NCI-H146 treated with DMSO at 0.1 percent for 48 hours (cell line): ENCODE data around the gene RAB5B.

Experiments used
- DNase-seq: peaks from one replicate; lab custom pipeline; 2025; ENCODE audit not compliant: unreplicated experiment; lab: John Stamatoyannopoulos, UW

The RAB5B gene, protein sequence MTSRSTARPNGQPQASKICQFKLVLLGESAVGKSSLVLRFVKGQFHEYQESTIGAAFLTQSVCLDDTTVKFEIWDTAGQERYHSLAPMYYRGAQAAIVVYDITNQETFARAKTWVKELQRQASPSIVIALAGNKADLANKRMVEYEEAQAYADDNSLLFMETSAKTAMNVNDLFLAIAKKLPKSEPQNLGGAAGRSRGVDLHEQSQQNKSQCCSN

DNA sequence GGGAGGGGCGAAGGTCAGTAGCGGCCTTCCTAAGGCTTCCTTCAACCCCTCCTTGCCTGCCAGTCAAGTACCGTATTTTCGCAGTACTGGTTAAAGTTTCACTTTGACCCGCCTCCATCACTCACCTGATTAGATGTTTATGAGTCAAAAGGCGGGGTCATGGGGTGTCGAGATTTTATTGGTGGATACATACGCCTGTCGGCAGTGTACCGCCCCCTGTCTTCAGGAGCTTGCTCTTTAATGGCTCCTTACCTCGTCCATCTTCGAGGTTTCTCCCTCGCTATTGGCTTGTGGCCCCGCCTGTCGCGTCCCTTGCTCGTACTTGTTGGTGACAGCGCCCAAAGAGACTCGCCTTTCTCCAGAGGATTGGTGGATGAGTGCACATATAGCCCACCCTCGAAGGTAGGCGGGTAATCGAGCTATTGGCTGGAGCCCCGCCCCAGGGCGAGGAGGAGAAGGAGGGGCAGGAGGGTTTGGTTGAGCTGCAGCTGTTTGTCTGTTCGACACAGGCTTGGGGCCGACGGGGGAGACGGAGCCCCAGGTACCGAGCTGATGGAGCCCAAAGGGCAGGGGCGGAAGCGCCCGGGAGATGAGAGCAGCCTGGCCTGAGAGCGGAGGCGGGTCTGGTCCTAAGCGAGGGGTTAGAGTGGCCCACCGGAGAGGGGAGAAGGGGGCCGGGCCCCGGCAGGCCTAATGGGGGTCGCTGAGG, at the start of gene RAB5B:
RAB5B (plus strand) TSS at position 480 of the 709 bp plus-strand sequence. CDS start 12,883 bp downstream, outside the sequence.
- peak; percentile 100 for DNase-seq

DNA sequence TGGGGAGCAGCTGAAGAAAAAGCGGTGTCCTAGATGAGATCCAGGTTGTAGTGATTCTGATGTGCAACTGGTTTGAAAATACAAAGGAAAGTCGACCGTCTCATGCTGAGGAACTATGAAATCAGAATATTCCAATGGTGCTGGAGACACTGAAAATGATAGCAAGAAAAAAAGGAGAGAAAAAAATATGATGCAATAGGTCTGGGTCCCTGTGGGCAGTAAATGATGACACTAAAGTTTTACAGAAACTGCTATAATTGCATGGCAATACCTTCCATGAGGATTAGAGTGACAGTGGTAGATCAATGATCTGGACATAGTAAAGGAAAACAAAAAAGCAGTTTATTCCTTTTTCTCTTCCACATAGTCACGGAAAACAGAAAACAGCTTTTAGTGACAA, 48.5 kb upstream of the RAB5B start:
- DNase-seq, result no peak

- DNase-seq, result no peak
Measured at GRCh38 chr12:55925870-55926737, 47.8 kb upstream of the RAB5B start.

GRCh38 chr12:55926738-55927587, 46.9 kb upstream of the RAB5B start:
- peak; percentile 90 for DNase-seq

DNA sequence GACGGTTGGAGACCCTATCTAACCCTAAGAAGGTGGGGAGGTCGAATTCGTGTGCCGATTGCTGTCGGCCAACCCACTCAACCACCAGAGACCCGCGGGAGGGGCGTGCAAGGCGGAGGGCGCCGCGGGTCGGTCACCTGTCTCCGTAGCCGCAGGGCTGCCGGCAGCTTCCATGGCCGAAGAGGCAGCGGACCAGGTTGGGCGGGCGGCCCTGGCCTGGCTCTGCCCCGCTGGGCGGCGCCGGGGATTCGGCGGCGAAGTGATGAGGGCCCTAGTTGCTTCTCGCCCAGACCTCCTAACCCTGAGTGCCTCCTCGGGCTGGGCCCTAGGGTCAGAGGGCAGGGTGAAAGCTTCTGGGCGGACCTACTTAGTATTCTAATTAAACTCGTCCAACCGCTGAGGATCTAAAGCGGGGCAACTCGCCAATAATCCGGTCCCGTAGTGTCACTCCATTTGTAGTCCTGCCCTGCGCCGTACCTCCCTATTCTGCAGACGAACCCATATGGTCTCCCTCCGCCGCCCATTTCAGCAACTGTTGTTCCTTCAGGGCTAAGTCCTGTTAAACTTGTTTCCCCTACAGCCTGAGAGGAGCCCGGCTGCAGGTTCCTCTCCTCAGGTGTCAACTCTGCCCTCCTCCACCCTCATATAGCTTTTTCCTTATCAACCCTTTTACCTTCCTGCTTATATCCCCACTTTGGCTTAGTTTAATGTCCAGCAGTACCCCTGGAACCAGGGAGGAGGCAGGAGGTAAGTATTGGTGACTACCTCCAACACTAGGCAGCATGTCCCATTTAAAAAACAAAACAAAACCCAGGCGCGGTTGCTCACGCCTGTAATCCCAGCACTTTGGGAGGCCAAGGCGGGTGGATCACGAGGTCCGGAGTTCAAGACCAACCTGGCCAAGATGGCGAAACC, 46.0 kb upstream of the RAB5B start, which contains the start of gene PYM1:
PYM1 (minus strand) TSS at position 307 of the 915 bp plus-strand sequence; CDS start at position 174, 133 bp downstream.
- DNase-seq, result peak; percentile 73

GRCh38 chr12:55929306-55929791, 44.5 kb upstream of the RAB5B start:
- no peak for DNase-seq

DNA sequence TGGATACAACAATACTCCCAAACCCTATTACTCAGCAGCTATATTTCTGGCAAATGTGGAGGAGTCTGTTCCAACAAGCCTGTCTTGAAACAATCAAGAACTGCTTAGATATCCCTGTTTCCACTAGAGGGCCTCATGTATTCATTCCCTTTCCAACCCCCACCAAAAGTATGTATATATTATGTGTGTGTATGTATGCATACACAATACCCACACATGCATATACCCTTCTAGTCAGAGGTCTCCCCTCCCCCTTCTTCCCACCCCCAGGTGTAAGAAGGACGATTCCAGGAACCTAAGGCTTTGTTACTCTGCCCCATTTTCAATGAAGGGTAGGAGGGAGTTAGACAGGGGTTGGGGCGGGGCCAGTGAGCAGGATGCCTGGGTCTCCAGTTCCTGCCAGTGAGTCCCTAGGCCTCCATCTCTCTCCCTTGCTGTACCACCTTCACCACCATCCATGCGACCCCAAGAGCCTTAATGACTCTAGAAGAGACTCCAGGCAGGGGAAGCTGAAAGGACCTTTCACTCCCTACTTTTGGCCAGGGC, 43.0 kb upstream of the RAB5B start, which contains the start of gene DGKA:
DGKA (plus strand) TSS at position 392 of the 546 bp plus-strand sequence. CDS start 5,342 bp downstream, outside the sequence.
- DNase-seq, result peak; percentile 70

GRCh38 chr12:55931317-55931779, 42.5 kb upstream of the RAB5B start:
- no peak for DNase-seq

GRCh38 chr12:55931780-55932550, 41.9 kb upstream of the RAB5B start:
- DNase-seq, result peak; percentile 14

DNA sequence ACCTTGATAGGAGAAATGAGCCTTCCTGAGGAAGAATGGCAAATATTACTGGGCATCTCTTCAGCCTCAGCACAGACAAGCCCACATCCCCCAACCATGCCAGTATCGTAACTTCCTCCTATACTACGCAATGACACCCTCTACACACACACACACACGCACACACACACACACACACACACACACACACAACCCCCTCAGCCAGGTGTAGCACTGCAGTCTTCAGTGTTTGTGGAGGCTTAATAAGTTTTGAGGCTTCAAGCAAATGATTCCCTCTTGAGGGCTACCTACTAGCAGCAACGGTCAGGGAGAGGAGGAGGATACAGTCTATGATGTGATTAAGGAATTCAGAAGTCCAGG, 41.3 kb upstream of the RAB5B start:
- no peak for DNase-seq

GRCh38 chr12:55933169-55933798, 40.6 kb upstream of the RAB5B start:
- DNase-seq, result no peak

DNA sequence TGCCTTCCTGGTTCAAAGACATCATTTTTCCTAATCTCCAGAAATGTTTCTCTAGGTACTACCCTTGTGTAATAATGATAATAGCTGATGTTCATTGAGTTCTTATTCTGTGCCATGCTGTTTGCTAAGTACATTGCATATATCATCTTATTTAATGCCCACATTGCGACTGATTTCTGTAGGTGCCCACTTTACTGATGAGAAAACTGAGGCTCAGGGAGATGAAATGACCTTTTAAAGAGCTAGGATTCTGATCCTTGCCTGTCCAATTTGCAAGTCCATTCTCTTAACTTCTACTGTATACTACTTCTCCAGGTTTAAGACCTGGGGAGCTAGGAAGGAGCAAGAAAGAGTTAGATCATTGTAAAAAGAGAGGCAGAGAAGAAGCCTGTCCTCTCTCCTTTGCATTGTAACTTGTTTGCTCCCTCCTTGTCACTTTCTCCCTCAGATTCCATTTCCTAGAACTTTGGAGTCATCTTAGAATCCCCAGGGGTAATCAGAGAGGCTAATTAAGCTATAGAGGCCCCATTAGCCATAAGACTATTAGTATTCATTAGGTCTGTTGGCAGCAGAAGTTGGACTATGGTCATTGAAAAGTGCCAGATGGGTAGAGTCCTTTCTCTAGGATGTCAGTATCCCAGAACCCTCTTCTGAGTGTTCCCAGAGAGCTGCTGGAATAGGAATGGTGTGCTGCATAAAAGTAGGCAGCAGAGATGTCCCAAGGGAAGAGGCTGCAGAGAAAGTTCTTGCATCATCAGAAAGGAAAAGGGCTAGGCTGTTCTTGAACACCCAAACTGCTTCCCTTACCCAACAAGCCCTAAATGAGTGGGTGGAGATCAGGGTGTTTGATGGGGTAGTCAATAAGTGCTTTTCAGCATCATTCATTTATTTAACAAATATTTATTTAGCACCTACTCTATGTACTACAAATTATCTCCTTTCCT, 39.8 kb upstream of the RAB5B start:
- DNase-seq, result no peak

GRCh38 chr12:55934773-55935172, 39.1 kb upstream of the RAB5B start:
- no peak for DNase-seq

DNA sequence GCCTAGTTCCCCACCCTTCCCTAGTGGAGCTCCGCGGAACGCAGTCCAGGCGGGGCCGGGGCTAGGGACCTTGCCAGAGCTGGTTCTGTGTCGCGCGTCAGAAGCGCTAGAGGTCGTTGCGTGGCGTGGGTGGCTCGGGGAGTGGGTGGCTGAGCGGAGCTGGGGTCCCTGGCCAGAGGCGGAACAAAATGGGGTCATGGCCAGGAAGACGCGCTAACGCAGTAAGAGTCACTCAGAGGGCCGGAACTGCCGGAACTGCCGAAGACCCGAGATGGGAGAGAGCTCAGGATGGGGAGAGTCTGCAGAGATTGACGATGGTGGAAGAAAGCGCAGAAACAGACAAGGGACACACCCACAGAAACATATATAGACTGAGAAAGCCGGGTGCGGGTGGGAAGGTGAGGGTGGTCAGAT, 38.1 kb upstream of the RAB5B start:
- DNase-seq, result no peak

GRCh38 chr12:55937981-55938380, 35.9 kb upstream of the RAB5B start:
- no peak for DNase-seq

DNA sequence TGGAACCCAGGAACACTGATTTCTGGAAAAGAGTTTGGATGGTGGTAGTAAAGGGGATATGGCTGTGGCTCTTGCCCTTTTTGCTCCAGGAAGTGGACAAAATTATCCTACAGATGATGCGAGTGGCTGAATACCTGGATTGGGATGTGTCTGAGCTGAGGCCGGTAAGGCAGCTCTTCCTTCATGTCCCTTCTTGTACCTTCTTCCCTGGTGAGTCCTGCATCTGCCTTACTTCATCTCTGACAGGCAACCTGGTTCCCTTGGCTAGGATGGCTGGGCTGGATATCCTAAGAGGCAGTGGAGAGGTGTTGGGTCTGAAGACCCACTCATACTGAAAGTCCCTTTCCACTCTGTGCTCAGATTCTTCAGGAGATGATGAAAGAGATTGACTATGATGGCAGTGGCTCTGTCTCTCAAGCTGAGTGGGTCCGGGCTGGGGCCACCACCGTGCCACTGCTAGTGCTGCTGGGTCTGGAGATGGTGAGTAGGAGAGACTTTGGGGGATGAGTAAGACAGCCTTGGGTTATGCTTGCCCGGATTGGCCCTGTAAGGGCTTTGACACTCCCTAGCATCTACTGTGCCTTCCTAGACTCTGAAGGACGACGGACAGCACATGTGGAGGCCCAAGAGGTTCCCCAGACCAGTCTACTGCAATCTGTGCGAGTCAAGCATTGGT, 34.9 kb upstream of the RAB5B start:
- DNase-seq, result no peak
